Amygdala (tissue), 56 donors: Measurements from ENCODE around the gene ATL3.
A peak's percentile ranks its signal among the peaks of the same experiment; 100 is the strongest.
"Not testable (repeated sequence)": the region's sequence is repeated elsewhere in the genome, so short reads cannot be mapped to it uniquely, and the experiment has no call there.

Source experiments
- DNase-seq, 56 donors: peaks; one replicate each; lab custom pipeline; 2025; lab: John Stamatoyannopoulos, UW

Gene ATL3

DNA sequence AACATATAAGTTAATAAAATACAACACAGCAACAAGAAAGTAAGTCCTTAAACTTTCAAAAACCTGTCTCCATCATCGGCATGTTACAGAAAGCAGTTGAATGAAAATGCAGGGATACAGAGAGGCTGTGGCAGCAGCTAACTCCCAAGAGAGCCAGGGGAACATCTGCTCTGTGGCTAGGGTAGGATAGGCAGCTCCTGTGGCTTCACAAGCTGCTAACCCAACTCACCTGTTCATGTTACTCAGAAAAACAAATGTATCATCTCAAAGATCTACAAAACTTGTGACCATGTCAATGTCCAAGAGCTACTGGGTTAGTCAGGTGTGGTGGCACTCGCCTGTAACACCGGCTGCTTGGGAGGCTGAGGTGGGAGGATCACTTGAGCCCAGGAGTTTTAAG is 41.8 kb downstream of the ATL3 start:
- DNase-seq, result no peak

DNA sequence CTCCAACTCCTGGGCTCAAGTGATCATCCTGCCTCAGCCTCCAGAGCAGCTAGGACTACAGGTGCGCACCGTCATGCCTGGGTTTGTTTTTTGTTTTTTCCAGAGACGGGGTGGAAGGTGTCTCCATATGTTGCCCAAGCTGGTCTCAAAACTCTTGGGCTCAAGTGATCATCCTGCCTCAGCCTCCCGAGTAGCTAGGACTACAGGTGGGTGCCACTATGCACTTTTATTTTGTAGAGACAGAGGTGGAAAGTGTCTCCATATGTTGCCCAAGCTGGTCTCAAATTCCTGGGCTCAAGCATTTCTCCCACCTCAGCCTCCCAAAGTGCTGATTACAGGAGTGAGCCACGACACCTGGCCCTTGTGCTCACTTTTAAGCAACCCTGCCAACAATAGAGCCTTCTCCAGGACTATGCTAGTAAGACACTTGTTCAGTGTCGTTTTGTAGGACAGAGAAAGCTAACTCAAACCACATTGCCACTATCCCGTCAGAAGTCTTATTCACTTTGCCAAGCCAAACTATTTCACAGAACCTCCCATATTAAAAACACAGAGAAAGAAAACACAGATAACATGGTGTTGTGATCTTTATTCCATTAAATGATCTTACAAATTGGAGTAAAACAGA is 47.5 kb downstream of the ATL3 start:
- DNase-seq, result no peak

DNA sequence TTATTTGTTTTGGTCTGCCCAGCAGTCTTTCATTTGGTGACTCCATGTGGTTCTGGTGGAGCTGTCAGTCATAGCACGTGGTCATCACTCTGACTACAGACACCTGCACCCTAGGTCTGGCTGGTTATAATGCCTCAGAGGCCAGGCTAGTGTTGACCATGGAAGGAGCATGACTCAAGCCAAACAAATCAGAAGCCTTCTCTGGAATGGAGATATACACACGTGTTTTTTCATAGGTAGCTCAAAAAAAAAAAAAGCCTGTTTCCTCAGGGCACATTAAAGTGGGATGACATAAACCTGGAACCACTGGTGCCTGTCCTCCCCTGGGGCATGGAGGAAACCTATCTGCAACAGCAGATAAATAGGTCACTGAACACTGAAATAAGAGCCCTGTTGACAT is 48.9 kb downstream of the ATL3 start:
- DNase-seq, result no peak

DNA sequence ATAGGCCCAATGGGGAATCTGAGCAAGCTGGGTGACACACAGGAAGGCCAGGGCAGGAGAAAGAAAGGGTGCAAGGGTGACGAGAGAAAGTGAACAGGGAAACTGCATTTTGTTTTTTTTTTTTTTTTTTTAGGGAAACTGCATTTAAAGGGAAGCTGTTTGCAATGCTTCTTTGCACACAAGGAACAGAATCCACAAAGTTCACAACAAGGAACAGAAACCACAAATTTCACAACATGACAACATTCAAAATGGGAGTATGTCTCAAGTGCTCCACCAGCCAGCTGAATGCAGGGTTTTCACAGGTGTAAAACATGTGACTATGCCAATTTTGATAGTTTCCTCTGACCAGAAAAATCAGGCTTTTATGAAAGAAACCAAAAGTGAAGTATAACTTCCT is 50.1 kb downstream of the ATL3 start:
- no peak for DNase-seq

GRCh38 chr11:63619967-63620366 is 51.2 kb downstream of the ATL3 start:
- DNase-seq, result no peak

DNA sequence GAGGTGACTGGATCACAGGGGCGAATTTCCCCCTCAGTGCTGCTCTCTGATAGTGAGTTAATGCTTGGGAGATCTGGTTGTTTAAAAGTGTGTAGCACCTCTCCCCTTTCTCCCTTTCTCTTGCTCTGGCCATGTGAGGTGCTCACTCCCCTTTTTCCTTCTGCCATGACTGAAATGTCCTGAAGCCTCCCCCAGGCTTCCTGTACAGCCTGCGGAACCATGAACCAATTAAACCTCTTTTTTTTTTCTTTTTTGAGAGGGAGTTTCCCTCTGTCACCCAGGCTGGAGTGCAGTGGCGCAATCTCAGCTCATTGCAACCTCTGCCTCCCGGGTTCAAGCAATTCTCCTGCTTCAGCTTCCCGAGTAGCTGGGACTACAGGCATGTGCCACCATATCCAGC is 53.5 kb downstream of the ATL3 start:
- DNase-seq, result not testable (repeated sequence)

- no peak for DNase-seq
Observed at GRCh38 chr11:63616953-63617352, 54.2 kb downstream of the ATL3 start.

DNA sequence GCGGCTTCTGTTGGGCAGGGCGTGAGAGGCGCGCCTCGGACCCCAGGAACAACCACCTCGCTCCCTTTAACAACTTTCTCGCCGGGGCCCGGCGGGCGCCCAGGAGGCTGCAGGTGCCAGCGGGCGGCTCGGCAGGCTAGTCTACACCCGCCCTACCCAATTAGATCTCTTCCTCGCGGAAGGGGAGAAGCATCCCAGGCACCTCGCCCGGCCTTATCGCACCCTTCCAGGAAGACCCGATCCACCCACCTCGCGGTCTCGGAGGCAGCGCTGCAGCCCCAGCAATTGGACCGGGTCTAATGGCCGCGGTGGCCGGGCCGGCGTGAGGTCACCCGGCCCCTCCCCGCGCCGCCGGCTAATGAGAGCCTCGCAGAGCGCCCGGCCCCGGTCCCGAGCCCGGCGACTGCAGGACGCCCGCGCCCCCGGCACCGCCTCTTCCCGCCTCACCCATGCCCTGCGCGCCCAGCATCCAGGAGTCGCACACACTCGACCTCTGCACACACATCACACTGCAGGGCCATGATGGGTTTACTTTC is 57.0 kb downstream of the ATL3 start, which contains the start of gene PLAAT3:
TSS of gene PLAAT3 (minus strand) at position 298 of the 536 bp plus-strand sequence. CDS start 419 bp downstream, outside the sequence.
- DNase-seq, result peak in 50 of 56 donors; percentile 32 to 87 (median 68)

- peak in 50 of 56 donors; percentile 29 to 87 (median 69) for DNase-seq
Observed at GRCh38 chr11:63613517-63614135, 57.5 kb downstream of the ATL3 start.

DNA sequence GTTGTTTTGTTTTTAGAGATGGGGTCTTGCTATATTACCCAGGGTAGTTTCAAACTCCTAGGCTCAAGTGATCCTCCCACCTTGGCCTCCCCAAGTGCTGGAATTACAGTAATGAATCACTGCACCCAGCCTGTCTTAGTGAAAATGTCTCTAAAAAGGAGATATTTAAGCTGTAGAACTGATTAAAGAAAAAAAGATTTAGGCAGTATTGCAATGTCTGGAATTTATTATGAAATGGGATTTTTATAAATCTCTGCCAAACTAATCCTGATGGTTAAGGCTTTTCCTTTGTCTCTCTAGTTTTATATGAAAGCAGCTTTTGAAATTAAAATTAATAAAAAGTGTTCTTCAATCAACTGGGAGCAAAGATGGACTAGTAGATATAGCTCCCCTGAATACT is 59.0 kb downstream of the ATL3 start:
- DNase-seq, result no peak

- DNase-seq, result no peak
Observed at GRCh38 chr11:63611395-63611747, 59.8 kb downstream of the ATL3 start.

GRCh38 chr11:63610604-63611394 is 60.4 kb downstream of the ATL3 start:
- DNase-seq, result peak in 19 of 56 donors; percentile 18 to 66 (median 36)

GRCh38 chr11:63609971-63610580 is 61.1 kb downstream of the ATL3 start:
- peak in 8 of 56 donors; percentile 4 to 61 (median 48) for DNase-seq

GRCh38 chr11:63609536-63609935 is 61.6 kb downstream of the ATL3 start:
- peak in 27 of 56 donors; percentile 11 to 73 (median 31) for DNase-seq

DNA sequence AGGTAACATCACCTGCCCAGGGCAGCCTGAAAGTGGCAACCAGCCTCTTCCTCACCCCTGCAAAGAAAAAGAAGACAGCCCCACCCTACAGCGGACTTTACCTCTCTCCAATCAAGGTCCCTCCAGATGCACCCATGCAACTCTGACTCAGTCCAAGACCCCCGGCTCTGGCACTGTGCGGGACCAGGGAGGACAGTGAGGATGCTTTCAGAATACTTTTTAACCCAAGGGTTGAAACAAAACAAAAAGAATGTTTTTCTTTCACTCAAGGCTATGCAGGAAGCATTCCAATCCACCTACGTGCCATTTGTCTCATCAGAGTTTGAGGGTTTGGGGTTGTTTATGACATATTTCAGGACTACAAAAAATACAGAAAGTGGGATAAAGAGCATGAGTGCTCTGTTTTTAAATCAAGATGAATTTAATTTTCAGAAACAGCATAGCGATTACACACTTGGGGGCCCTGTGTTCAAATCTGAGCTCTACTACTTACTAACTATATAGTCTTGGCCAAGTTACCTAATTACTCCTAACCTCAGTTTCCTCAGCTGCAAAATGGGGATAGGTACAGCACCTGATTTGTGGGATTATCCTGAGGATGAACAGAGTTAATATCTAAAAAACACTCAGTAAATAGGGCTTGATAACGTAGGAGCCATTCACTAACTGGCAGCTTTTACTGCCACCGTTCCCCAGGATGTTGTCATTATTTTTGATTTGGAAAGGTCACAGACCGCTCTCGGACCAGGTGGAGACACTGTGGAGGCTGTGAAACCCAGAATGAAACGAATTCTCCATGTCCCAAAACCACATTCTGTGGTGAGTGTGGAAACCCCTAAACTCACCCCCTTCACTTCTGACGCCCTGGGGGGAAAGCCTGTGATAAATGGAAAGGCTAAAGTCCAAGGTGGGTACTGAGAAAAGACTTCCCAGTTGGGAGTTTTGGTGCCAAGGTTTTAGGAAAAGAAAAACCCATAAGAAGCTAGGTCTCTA is 62.5 kb downstream of the ATL3 start:
- DNase-seq, result no peak

DNA sequence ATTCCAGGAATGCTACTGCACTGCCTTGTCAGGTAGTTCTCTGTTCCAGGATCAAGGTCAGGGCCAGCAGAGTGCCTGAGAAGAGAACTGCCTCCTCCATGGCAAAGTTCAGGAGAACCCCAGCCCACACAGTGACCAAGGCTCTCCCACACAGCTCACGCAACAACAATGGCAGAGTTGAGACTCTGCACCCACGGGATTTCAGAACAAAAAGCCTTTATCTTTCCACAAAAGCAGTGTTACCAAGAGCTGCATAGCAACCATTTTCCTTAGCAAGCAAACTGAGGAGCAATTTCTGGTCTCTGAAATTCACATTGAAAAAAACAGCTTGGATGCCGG is 68.0 kb downstream of the ATL3 start:
- DNase-seq, result peak in 48 of 56 donors; percentile 10 to 91 (median 59)

DNA sequence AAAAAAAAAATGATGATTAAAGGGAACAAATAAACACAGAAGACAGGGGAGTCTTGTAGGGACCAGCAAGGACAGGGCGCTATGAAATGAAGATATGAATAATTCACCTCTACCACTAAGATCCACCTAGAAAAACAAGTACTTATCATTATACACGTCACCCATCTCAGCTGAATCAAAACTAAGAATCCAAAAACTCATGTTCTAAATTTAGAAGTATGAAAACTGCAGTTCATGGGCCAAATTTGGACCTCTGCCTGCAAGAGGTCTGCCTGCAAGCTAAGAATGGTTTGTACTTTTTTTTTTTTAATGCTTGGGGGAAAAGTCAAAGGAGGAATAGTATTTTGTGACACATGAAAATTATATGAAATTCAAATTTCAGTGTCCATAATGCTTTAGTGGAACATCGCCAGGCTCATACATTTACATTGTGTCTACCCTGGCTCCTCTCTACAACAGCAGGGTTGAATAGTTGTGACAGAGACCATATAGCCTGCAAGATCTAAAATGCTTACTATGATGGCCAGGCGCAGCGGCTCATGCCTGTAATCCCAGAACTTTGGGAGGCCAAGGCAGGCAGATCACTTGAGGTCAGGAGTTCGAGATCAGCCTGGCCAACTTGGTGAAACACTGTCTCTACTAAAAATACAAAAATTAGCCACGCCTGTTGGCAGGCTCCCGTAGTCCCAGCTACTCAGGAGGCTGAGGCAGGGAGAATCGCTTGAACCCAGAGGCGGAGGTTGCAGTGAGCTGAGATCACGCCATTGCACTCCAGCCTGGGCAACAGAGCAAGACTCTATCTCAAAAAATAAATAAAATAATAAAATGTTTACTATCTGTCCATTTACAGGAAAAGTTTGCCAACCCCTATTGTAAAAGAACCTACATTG is 68.6 kb downstream of the ATL3 start:
- not testable (repeated sequence) for DNase-seq
